Endothelial cell of umbilical vein (primary cell): Measurements from ENCODE around the gene THSD7B. TPM values are rescaled to one million over a fixed set of nuclear protein-coding genes. Genes with fewer than 3 reads are reported as not detected.

Experiments
- BruUV-seq: library from RNA; stranded (reverse); fragments of 400-500 nt; replicated peaks from 2 replicates; lab custom pipeline; 2021; lab: Mats Ljungman, UMichigan
- CTCF ChIA-PET: fragments of 300-600, 350-600 bp; sonication (Branson Sonifier 250); formaldehyde crosslinking; loops from one replicate; lab custom pipeline; 2021; ENCODE audit warnings: antibody characterized with exemption, inconsistent platforms; lab: Charles Lee
- POLR2A ChIA-PET: fragments of 300-600, 350-600 bp; sonication (Branson Sonifier 250); formaldehyde crosslinking; loops from one replicate; lab custom pipeline; 2021; ENCODE audit warnings: antibody characterized with exemption, inconsistent platforms; lab: Charles Lee
- DNase-seq: peaks from one replicate; pipeline ENCODE4 v3.0.0-alpha.2; 2011; ENCODE audit warnings: low read depth, low spot score
- FAIRE-seq: peaks from 2 replicates; lab custom pipeline; 2011; peaks lifted over from hg19 to GRCh38; lab: Jason Lieb, UNC
- H2AFZ ChIP-seq: 2 replicates; pipeline ENCODE4 v1.6.0; 2012; ENCODE audit warnings: low read depth, low read length, control low read depth, inconsistent platforms
- H3K27ac ChIP-seq: 2 replicates; pipeline ENCODE4 v1.5.1; 2011; ENCODE audit warnings: low read depth, mild to moderate bottlenecking, control low read depth, low read length, moderate library complexity; ENCODE audit not compliant: insufficient read depth
- H3K27me3 ChIP-seq, 2 experiments: 2 replicates each; pipeline versions ENCODE4 v1.6.0 to v1.6.1; 2011; ENCODE audit warnings: low read length in 2 of 2, mixed read lengths in 1 of 2; ENCODE audit not compliant: control insufficient read depth in 2 of 2, insufficient read depth in 2 of 2
- H3K36me3 ChIP-seq, 2 experiments: 2 replicates in 1 of 2; 3 replicates in 1 of 2; pipeline ENCODE4 v1.5.1; 2011; ENCODE audit warnings: low read length in 2 of 2, mild to moderate bottlenecking in 1 of 2, moderate library complexity in 1 of 2; ENCODE audit not compliant: control insufficient read depth in 2 of 2, insufficient read depth in 2 of 2; ENCODE audit errors: extremely low read depth in 1 of 2
- H3K4me1 ChIP-seq: 3 replicates; pipeline ENCODE4 v1.5.1; 2011; ENCODE audit warnings: mild to moderate bottlenecking, low read length; ENCODE audit not compliant: control insufficient read depth, insufficient read depth; ENCODE audit errors: extremely low read depth
- H3K4me2 ChIP-seq: 2 replicates; pipeline ENCODE4 v1.6.1; 2011; ENCODE audit warnings: low read length, control low read depth, mixed read lengths; ENCODE audit not compliant: insufficient read depth
- H3K4me3 ChIP-seq, 3 experiments: fragments of 200-600 bp in 1 of 3; sonication (generic), shearing (Covaris generic) in 1 of 3; replicated peaks in 1 of 3; 2 replicates each; pipeline ENCODE4 v1.5.1; 2011 to 2016; ENCODE audit warnings: control low read depth in 3 of 3, low read length in 3 of 3, mild to moderate bottlenecking in 2 of 3, inconsistent platforms in 1 of 3, low read depth in 1 of 3, moderate library complexity in 1 of 3; ENCODE audit not compliant: insufficient read depth in 1 of 3
- H3K79me2 ChIP-seq: 2 replicates; pipeline ENCODE4 v1.6.0; 2012; ENCODE audit warnings: low read length, inconsistent platforms; ENCODE audit not compliant: control insufficient read depth, insufficient read depth
- H3K9ac ChIP-seq: replicated peaks from 2 replicates; pipeline ENCODE3; 2011; ENCODE audit warnings: low read length, control low read depth; ENCODE audit not compliant: insufficient read depth; ENCODE audit errors: extremely low read depth
- H3K9me1 ChIP-seq: replicated peaks from 3 replicates; pipeline ENCODE4 v1.6.0; 2011; ENCODE audit warnings: mild to moderate bottlenecking, low read length; ENCODE audit not compliant: control insufficient read depth, insufficient read depth; ENCODE audit errors: extremely low read depth
- H3K9me3 ChIP-seq: replicated peaks from 2 replicates; pipeline ENCODE4 v1.5.1; 2012; ENCODE audit warnings: low read length, inconsistent platforms; ENCODE audit not compliant: control insufficient read depth, insufficient read depth
- H4K20me1 ChIP-seq: replicated peaks from 2 replicates; pipeline ENCODE3; 2011; ENCODE audit warnings: mild to moderate bottlenecking, low read length; ENCODE audit not compliant: control insufficient read depth, insufficient read depth; ENCODE audit errors: extremely low read depth
- CTCF ChIP-seq, 2 donors: IDR thresholded peaks; 1 replicate in 1 of 2; 2 replicates in 1 of 2; pipeline ENCODE4 v1.5.1; 2011; ENCODE audit warnings: low read length in 2 of 2, mild to moderate bottlenecking in 2 of 2, moderate library complexity in 2 of 2, control low read depth in 1 of 2, inconsistent platforms in 1 of 2, low read depth in 1 of 2; ENCODE audit not compliant: insufficient read depth in 1 of 2; ENCODE audit errors: extremely low read depth in 1 of 2
- EZH2 ChIP-seq: IDR thresholded peaks from 2 replicates; pipeline ENCODE4 v1.6.1; 2012; ENCODE audit warnings: borderline replicate concordance, low read depth, mild to moderate bottlenecking, moderate library complexity, low read length, inconsistent platforms; ENCODE audit not compliant: severe bottlenecking
- FOS ChIP-seq: IDR thresholded peaks from 2 replicates; pipeline ENCODE4 v1.6.1; 2011; ENCODE audit warnings: mild to moderate bottlenecking, low read length, moderate library complexity, borderline replicate concordance; ENCODE audit not compliant: insufficient read depth
- GATA2 ChIP-seq: IDR thresholded peaks from 2 replicates; pipeline ENCODE4 v1.7.0; 2011; ENCODE audit warnings: low read depth, mild to moderate bottlenecking, moderate library complexity, mixed read lengths, low read length; ENCODE audit not compliant: insufficient read length, insufficient read depth
- JUN ChIP-seq: IDR thresholded peaks from 2 replicates; pipeline ENCODE4 v1.6.1; 2011; ENCODE audit warnings: borderline replicate concordance, low read depth; ENCODE audit not compliant: insufficient read length, insufficient read depth
- MYC ChIP-seq: IDR thresholded peaks from one replicate; pipeline ENCODE4 v1.6.1; 2011; ENCODE audit warnings: mild to moderate bottlenecking, low read depth, low read length
- POLR2A ChIP-seq: IDR thresholded peaks from 2 replicates; pipeline ENCODE4 v1.6.1; 2012; ENCODE audit warnings: low read depth, mild to moderate bottlenecking, control low read depth, low read length
- POLR2AphosphoS5 ChIP-seq: IDR thresholded peaks from 2 replicates; pipeline ENCODE4 v1.6.1; 2012; ENCODE audit warnings: low read depth, mild to moderate bottlenecking, control low read depth, low read length, moderate library complexity; ENCODE audit not compliant: insufficient read depth
- dilution Hi-C: fragments of 300-500 bp; cut with MboI; formaldehyde crosslinking; loops from one replicate; pipeline ENCODE4 v1.15.0; 2019; ENCODE audit warnings: low sequenced_read_pairs; ENCODE audit not compliant: extremely low pct_ligation_motif_present
- intact Hi-C: fragments of 100-400 bp; cut with micrococcal nuclease; formaldehyde crosslinking; loops from one replicate; pipeline ENCODE4 v1.10.0; 2022
- polyA plus RNA-seq, 4 experiments: library from polyadenylated mRNA; depleted of rRNA in 3 of 4; stranded (reverse) in 3 of 4; unstranded in 1 of 4; fragments of >200 nt; gene quantifications; 2 replicates each; pipeline versions ENCODE4 v1.2.1 to v1.2.3, GENCODE V29; 2011 to 2012; ENCODE audit warnings: missing spikeins in 1 of 4
- total RNA-seq: library from RNA; stranded (reverse); gene quantifications from 2 replicates; pipeline ENCODE4 v1.2.3, GENCODE V29; 2021
- TF ChIP-seq, protein P1 (sequence below): IDR thresholded peaks from 2 replicates; pipeline ENCODE4 v1.6.1; 2011; ENCODE audit not compliant: insufficient read depth, insufficient read length

The THSD7B gene
- total and polyA plus RNA-seq, 2 donors (not counting 3 experiments of a cell fraction or from before 2014, with no cell fraction given) = 0.04 TPM; not detected in 1

DNA sequence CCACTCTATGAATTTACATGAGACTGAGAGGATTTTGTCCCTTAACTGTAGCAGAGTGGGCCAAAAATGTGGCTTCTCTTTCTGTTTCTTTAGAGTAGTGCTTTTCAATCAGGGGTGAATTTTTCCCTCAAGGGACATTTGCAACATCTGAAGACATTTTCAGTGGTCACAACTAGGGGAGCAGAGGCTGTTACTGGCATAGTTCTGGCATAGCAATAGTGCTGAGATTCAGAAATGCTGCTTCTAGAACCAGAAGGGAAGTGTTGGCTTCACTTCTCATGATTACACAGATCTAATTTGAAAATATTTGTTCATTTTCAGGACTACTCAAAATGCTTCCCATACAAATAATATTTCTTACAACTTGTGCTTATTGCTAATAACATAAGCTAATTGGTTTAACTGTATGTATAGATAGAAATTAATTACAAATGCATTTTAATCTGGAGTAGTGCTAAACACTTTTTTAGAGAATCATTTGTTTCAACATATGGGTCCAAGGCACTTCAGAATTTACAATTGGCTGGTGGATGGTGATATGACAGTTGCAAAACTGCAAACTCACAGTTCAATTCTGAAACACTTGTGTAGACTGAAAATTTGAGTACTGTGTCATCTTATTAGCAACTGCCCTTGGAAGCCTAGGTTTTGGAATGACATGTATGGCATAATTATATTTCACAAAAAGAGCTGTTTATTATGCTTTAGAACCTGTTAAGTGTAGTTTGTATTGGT, 526.7 kb downstream of the THSD7B start:
- H3K79me2 ChIP-seq = no peaks in the 10 kb centered on the region
- intact Hi-C loops = no loop called here
- H3K9me3 ChIP-seq = no peaks in the 10 kb centered on the region
- ChIA-PET CTCF (no interaction called here), POLR2A (no interaction called here)
- H3K9ac ChIP-seq = no peak overlapping the region
- no peak overlapping the region for H2AFZ ChIP-seq
- no peak for TF ChIP-seq POLR2A
- TF ChIP-seq MYC = no peak
- no peak for TF ChIP-seq EZH2
- TF ChIP-seq POLR2AphosphoS5 = no peak
- TF ChIP-seq, protein P1, sequence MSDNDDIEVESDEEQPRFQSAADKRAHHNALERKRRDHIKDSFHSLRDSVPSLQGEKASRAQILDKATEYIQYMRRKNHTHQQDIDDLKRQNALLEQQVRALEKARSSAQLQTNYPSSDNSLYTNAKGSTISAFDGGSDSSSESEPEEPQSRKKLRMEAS = no peak
- no peak for TF ChIP-seq FOS
- no peak for TF ChIP-seq CTCF (IDR thresholded peaks at IDR 0.05; ENCODE audit: extremely low read depth in 1 of 2, insufficient read depth in 1 of 2, low read depth in 1 of 2, low read length in 2 of 2)
- TF ChIP-seq GATA2 = no peak
- no peak for TF ChIP-seq JUN
- H3K36me3 ChIP-seq = no peaks in the 10 kb centered on the region
- BruUV-seq = no TSS peak
- DNase-seq (no peak), FAIRE-seq (no peak)
- H3K27ac ChIP-seq = no peak overlapping the region
- no peaks in the 10 kb centered on the region for H4K20me1 ChIP-seq
- dilution Hi-C loops = no loop called here
- H3K4me3 ChIP-seq = no peak overlapping the region
- H3K27me3 ChIP-seq = no peaks in the 10 kb centered on the region
- no peaks in the 10 kb centered on the region for H3K4me1 ChIP-seq
- H3K4me2 ChIP-seq = no peak overlapping the region
- no peaks in the 10 kb centered on the region for H3K9me1 ChIP-seq
